GM10266 (cell line): ENCODE results near the gene PPME1.

Experiments
- DNase-seq: peaks from one replicate; pipeline ENCODE4 v3.0.0; 2012; ENCODE audit errors: extremely low spot score
- TF ChIP-seq, protein P1 (sequence below): IDR thresholded peaks from 2 replicates; pipeline ENCODE4 v1.5.1; 2012; ENCODE audit warnings: mild to moderate bottlenecking, low read depth; ENCODE audit not compliant: control insufficient read depth, insufficient read depth; ENCODE audit errors: missing control alignments

Gene PPME1

GRCh38 chr11:74162681-74163467 lies 8.2 kb upstream of the PPME1 start:
- TF ChIP-seq, protein P1, sequence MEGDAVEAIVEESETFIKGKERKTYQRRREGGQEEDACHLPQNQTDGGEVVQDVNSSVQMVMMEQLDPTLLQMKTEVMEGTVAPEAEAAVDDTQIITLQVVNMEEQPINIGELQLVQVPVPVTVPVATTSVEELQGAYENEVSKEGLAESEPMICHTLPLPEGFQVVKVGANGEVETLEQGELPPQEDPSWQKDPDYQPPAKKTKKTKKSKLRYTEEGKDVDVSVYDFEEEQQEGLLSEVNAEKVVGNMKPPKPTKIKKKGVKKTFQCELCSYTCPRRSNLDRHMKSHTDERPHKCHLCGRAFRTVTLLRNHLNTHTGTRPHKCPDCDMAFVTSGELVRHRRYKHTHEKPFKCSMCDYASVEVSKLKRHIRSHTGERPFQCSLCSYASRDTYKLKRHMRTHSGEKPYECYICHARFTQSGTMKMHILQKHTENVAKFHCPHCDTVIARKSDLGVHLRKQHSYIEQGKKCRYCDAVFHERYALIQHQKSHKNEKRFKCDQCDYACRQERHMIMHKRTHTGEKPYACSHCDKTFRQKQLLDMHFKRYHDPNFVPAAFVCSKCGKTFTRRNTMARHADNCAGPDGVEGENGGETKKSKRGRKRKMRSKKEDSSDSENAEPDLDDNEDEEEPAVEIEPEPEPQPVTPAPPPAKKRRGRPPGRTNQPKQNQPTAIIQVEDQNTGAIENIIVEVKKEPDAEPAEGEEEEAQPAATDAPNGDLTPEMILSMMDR, result no peak
- peak; percentile 35 for DNase-seq

DNA sequence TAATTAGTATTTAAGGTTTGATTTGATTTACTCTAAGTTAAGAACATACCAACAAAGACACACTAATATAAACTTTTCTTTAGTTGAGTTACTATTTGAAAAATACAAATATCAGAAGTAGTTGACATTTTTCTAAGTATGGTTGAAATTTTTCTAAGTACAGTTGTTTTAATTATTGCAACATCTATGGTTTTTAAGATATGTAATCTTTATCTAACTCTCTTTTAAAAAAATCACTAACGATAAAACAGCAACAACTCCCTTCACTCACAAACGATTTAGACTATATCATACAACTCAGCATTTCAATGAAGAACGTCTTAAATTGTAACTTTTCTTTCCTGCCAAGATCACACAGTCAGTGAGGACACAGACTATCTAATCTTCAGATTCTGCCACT lies 2.3 kb upstream of the PPME1 start:
- no peak for DNase-seq
- TF ChIP-seq, protein P1, result no peak

DNA sequence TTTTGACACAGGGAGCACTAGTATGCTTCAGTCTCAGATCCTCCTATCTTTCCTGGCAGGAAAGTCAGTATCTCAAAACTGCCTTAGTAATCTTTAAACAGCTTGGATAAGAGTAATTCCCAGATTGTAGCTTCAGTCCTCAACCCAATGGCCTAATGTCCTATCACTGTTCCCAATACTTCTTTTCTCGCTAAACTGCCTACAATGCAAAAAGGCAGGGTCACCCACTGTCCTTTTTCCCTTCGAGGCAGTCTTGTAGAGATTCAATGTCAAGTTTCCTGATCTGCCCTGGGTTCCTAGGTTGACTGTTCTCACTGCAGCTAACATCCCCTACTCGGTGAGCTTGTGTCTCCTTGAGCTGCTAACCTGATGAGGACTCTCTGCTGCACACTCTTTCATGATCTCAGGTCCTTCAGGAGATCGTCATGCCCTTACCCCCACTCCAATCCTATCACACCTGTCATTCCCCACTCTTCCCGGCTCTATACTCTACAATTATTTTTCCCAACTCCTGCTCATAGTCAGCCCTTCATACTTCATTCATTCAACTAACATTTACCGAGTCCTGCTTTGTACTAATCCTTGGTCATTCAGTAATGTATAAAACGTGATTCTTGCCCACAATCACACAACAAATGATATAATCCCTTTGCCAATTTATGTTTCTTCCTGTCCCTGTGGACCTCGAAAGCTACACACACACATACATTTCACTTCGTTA lies 1.2 kb upstream of the PPME1 start:
- TF ChIP-seq, protein P1, result no peak
- DNase-seq, result no peak

DNA sequence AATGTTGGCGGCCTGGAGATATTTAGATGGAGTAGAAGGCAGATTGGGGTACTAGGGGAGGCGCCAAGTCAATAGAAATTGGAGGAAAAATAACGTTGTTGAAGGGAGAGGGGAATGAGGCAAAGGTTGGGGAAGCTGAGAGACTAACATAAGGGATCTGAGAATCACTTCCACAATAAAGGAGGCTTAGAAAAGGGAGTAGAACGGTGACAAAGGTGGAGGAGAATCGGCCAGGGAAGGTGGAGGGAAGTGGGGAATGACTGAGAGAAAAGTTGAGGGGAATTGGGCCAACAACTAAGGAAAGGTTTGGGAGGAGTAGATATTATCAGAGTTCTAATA lies 510 bp downstream of the PPME1 start:
- no peak for DNase-seq
- TF ChIP-seq, protein P1, result no peak

- no peak for DNase-seq
- TF ChIP-seq, protein P1, result no peak
Measured at GRCh38 chr11:74171997-74172396, 908 bp downstream of the PPME1 start.

DNA sequence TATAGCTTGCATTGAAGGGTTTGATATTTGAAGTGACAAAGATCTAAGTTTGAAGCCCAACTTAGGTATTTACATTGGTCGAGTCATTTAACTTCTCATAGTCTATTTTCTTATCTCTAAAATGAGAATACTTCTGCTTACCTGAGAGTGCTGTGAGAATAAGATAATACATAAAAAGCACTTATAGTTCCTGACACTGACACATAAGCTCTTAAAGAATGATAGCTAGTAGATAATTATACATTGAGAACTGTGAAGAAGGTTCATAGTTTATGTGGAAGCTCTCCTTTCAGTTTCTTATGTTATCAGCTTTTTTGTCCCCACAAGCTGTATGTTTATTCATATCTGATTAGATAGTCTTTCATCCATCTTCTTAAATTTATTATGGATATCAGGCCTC lies 4.8 kb downstream of the PPME1 start:
- TF ChIP-seq, protein P1, result no peak
- no peak for DNase-seq
